DOHH2 (cell line): ENCODE results near the gene INCENP.

ENCODE experiments used
- H3F3A ChIP-seq: fragments of 200-600 bp; sonication (generic), shearing (Covaris generic); 2 replicates; pipeline ENCODE4 v1.6.0; 2016; ENCODE audit warnings: antibody characterized with exemption, mild to moderate bottlenecking; ENCODE audit not compliant: control insufficient read depth, insufficient read depth
- H3K27ac ChIP-seq: fragments of 200-600 bp; sonication (generic); 2 replicates; pipeline ENCODE4 v1.5.1; 2014; ENCODE audit warnings: low read depth, mild to moderate bottlenecking, low read length, moderate library complexity
- H3K27me3 ChIP-seq: fragments of 200-600 bp; sonication (generic); 2 replicates; pipeline ENCODE4 v1.6.1; 2014; ENCODE audit warnings: mild to moderate bottlenecking, low read length, mixed read lengths; ENCODE audit not compliant: control insufficient read depth
- H3K36me3 ChIP-seq: fragments of 200-600 bp; sonication (generic); 2 replicates; pipeline ENCODE4 v1.6.1; 2014; ENCODE audit warnings: mild to moderate bottlenecking, low read length, moderate library complexity, mixed read lengths; ENCODE audit not compliant: control insufficient read depth
- H3K4me1 ChIP-seq: fragments of 200-600 bp; sonication (generic); 2 replicates; pipeline ENCODE4 v1.6.1; 2014; ENCODE audit warnings: mild to moderate bottlenecking, low read length, mixed read lengths; ENCODE audit not compliant: control insufficient read depth
- H3K4me2 ChIP-seq: fragments of 200-600 bp; sonication (generic); 2 replicates; pipeline ENCODE4 v1.6.0; 2014; ENCODE audit warnings: mild to moderate bottlenecking, low read length, moderate library complexity
- H3K4me3 ChIP-seq: fragments of 200-600 bp; sonication (generic); 2 replicates; pipeline ENCODE4 v1.5.1; 2014; ENCODE audit warnings: mild to moderate bottlenecking, low read length, mixed read lengths
- H3K79me2 ChIP-seq: fragments of 200-600 bp; sonication (generic); 2 replicates; pipeline ENCODE4 v1.6.1; 2014; ENCODE audit warnings: mild to moderate bottlenecking, low read length, mixed read lengths; ENCODE audit not compliant: control insufficient read depth
- H3K9me2 ChIP-seq: fragments of 200-600 bp; sonication (generic); replicated peaks from 2 replicates; pipeline ENCODE4 v1.6.1; 2014; ENCODE audit warnings: mild to moderate bottlenecking, low read length, mixed read lengths; ENCODE audit not compliant: control insufficient read depth
- H3K9me3 ChIP-seq: fragments of 200-600 bp; sonication (generic); 2 replicates; pipeline ENCODE4 v1.6.1; 2014; ENCODE audit warnings: antibody characterized with exemption, low read length, mixed read lengths; ENCODE audit not compliant: control insufficient read depth, insufficient read depth
- H4K20me1 ChIP-seq: fragments of 200-600 bp; sonication (generic); 2 replicates; pipeline ENCODE4 v1.6.0; 2014; ENCODE audit warnings: low read depth, mild to moderate bottlenecking, antibody characterized with exemption, low read length, moderate library complexity; ENCODE audit not compliant: control insufficient read depth, insufficient read depth
- EZH2phosphoT487 ChIP-seq: fragments of 200-600 bp; sonication (generic); IDR thresholded peaks from 2 replicates; pipeline ENCODE4 v1.6.1; 2017; ENCODE audit warnings: borderline replicate concordance, mild to moderate bottlenecking, antibody characterized with exemption, low read length, moderate library complexity, mixed read lengths
- TF ChIP-seq, protein P1 (sequence below): fragments of 200-600 bp; sonication (generic); IDR thresholded peaks from one replicate; pipeline ENCODE4 v1.5.1; 2014; ENCODE audit warnings: antibody characterized with exemption, mild to moderate bottlenecking, low read depth, low read length; ENCODE audit not compliant: poor library complexity, severe bottlenecking

Gene INCENP

DNA sequence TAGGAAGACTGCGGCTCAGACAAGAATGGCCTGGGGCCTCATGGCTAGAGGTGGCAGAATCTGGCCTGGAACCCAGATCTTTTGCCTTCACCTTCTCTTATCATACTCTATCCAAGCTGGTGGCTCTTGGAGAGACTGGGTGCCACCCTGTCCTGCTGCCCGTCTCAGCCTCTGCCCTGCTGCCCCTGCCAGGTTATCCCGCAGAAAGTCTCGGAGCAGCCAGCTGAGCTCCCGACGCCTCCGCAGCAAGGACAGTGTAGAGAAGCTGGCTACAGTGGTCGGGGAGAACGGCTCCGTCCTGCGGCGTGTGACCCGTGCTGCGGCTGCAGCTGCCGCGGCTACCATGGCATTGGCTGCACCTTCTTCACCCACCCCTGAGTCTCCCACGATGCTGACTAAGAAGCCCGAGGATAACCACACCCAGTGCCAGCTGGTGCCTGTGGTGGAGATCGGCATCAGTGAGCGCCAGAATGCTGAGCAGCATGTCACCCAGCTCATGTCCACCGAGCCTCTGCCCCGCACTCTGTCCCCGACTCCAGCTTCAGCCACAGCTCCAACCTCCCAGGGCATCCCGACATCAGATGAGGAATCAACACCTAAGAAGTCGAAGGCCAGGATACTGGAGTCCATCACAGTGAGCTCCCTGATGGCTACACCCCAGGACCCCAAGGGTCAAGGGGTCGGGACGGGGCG, 5.9 kb downstream of the INCENP start:
- Histone ChIP-seq H3F3A (no peaks in the 10 kb centered on the region), H4K20me1 (peaks cover 46% of the 10 kb centered on the region), H3K9me3 (no peaks in the 10 kb centered on the region), H3K9me2 (no peaks in the 10 kb centered on the region), H3K27ac (no peak overlapping the region), H3K4me3 (no peak overlapping the region), H3K36me3 (peaks cover 98% of the 10 kb centered on the region), H3K4me1 (peaks cover 21% of the 10 kb centered on the region), H3K79me2 (peaks cover 99% of the 10 kb centered on the region), H3K4me2 (no peak overlapping the region), H3K27me3 (no peaks in the 10 kb centered on the region)
- TF ChIP-seq, protein P1, sequence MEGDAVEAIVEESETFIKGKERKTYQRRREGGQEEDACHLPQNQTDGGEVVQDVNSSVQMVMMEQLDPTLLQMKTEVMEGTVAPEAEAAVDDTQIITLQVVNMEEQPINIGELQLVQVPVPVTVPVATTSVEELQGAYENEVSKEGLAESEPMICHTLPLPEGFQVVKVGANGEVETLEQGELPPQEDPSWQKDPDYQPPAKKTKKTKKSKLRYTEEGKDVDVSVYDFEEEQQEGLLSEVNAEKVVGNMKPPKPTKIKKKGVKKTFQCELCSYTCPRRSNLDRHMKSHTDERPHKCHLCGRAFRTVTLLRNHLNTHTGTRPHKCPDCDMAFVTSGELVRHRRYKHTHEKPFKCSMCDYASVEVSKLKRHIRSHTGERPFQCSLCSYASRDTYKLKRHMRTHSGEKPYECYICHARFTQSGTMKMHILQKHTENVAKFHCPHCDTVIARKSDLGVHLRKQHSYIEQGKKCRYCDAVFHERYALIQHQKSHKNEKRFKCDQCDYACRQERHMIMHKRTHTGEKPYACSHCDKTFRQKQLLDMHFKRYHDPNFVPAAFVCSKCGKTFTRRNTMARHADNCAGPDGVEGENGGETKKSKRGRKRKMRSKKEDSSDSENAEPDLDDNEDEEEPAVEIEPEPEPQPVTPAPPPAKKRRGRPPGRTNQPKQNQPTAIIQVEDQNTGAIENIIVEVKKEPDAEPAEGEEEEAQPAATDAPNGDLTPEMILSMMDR: no peak
- TF ChIP-seq EZH2phosphoT487: no peak

DNA sequence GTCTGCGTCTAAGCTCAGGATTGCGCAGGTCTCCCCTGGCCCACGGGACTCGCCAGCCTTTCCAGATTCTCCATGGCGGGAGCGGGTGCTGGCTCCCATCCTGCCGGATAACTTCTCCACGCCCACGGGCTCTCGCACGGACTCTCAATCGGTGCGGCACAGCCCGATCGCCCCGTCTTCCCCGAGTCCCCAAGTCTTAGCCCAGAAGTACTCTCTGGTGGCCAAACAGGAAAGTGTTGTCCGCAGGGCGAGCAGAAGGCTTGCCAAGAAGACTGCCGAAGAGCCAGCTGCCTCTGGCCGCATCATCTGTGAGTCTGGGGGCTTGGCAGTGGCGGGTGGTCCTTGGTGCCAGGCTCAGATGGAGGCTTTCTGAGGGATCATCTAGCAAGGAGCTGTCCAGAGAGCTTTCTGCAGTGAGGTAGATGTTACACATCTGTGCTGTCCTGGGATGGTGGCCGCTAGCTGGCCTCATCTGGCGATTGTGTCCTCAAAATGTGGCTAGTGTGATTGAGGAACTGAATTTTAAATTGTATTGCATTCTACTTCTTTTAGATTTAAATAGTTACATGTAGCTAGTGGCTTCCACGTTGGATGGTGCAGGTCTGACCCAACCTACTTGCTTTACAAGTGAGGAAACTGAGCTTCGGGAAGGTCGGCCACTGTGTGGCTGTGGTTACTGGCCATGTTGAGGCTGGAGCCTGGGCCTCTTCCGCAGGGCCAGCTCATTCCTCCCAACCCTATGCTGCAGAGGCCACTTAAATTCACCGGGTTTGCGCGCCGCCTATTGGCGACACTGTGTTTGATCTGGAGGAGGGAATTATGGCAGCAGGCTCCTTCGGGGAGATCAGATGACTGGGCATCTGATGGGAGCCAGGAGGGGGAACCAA, 6.7 kb downstream of the INCENP start:
- H3K4me3 ChIP-seq: no peak overlapping the region
- H4K20me1 ChIP-seq: peaks cover 38% of the 10 kb centered on the region
- H3K27me3 ChIP-seq: no peaks in the 10 kb centered on the region
- H3K9me3 ChIP-seq: no peaks in the 10 kb centered on the region
- no peak overlapping the region for H3K27ac ChIP-seq
- H3K4me2 ChIP-seq: no peak overlapping the region
- H3K4me1 ChIP-seq: peaks cover 14% of the 10 kb centered on the region
- no peaks in the 10 kb centered on the region for H3F3A ChIP-seq
- no peaks in the 10 kb centered on the region for H3K9me2 ChIP-seq
- peaks cover 99% of the 10 kb centered on the region for H3K79me2 ChIP-seq
- TF ChIP-seq, protein P1: no peak
- H3K36me3 ChIP-seq: peaks cover 97% of the 10 kb centered on the region

DNA sequence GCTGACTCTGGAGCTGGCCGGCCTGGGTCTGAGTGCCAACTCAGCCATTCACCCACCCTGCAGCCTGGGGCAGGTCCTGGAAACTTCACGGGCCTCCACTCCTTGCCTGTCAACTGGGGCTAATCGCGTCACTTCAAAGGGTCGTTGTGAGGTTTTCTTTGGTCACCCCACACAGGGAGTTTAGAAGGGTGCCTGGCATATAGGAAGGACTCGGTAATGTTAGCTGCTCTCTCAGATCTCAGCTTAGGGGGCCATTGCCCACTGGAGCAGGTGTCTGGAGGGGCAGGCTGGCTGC, 7.3 kb downstream of the INCENP start:
- Histone ChIP-seq H3F3A (no peaks in the 10 kb centered on the region), H3K9me2 (no peaks in the 10 kb centered on the region), H3K9me3 (no peaks in the 10 kb centered on the region), H3K27ac (no peak overlapping the region), H3K27me3 (no peaks in the 10 kb centered on the region), H4K20me1 (peaks cover 33% of the 10 kb centered on the region), H3K79me2 (peaks cover 99% of the 10 kb centered on the region), H3K4me1 (peaks cover 8% of the 10 kb centered on the region), H3K4me2 (no peak overlapping the region), H3K36me3 (peaks cover 93% of the 10 kb centered on the region), H3K4me3 (no peak overlapping the region)
- TF ChIP-seq, protein P1: no peak
- TF ChIP-seq EZH2phosphoT487: no peak
